ENCODE results near the gene ZNF37A. TPM values are rescaled to one million over a fixed set of nuclear protein-coding genes. Genes with fewer than 3 reads are reported as not detected.
"Not testable (repeated sequence)": the region's sequence is repeated elsewhere in the genome, so short reads cannot be mapped to it uniquely, and the experiment has no call there.

The ZNF37A gene
- total RNA-seq, 2 donors from 2014 or later = 23.8 to 27.8 TPM

- Mint-ChIP-seq H3K36me3 (peaks cover 92% of the 10 kb centered on the region), H3K27ac (no peak overlapping the region), H3K27me3 (no peaks in the 10 kb centered on the region), H3K4me3 (no peak overlapping the region), H3K9me3 (peaks cover 31% of the 10 kb centered on the region), H3K4me1 (ENCODE audit: low read depth in 2 of 2) (peaks cover 0 to 10% of the 10 kb centered on the region in 2 donors)
- ATAC-seq (no peak), DNase-seq (ENCODE audit: low spot score) (no peak)
Measured at GRCh38 chr10:38103756-38104155, 9.6 kb downstream of the ZNF37A start.

GRCh38 chr10:38112159-38112558 lies 18.0 kb downstream of the ZNF37A start:
- DNase-seq (ENCODE audit: low spot score) = no peak
- Mint-ChIP-seq H3K27me3 (no peaks in the 10 kb centered on the region), H3K4me3 (no peak overlapping the region), H3K27ac (no peak overlapping the region), H3K9me3 (peaks cover 39% of the 10 kb centered on the region), H3K4me1 (ENCODE audit: low read depth in 2 of 2) (no peaks in the 10 kb centered on the region), H3K36me3 (peaks cover 81% of the 10 kb centered on the region)
- ATAC-seq = no peak

- Mint-ChIP-seq H3K36me3 (peaks cover 87% of the 10 kb centered on the region), H3K4me1 (ENCODE audit: low read depth in 2 of 2) (no peaks in the 10 kb centered on the region), H3K27me3 (no peaks in the 10 kb centered on the region), H3K9me3 (peaks cover 39% of the 10 kb centered on the region), H3K4me3 (no peak overlapping the region), H3K27ac (no peak overlapping the region)
- DNase-seq (ENCODE audit: low spot score) = no peak
- no peak for ATAC-seq
Measured at GRCh38 chr10:38118072-38118807, 24.1 kb downstream of the ZNF37A start.

- Mint-ChIP-seq H3K4me1 (ENCODE audit: low read depth in 2 of 2) (no peaks in the 10 kb centered on the region), H3K27me3 (no peaks in the 10 kb centered on the region), H3K9me3 (peaks cover 39% of the 10 kb centered on the region), H3K4me3 (no peak overlapping the region), H3K36me3 (peaks cover 87% of the 10 kb centered on the region), H3K27ac (no peak overlapping the region)
- ATAC-seq (no peak), DNase-seq (ENCODE audit: low spot score) (no peak)
Measured at GRCh38 chr10:38119038-38119437, 24.9 kb downstream of the ZNF37A start.

GRCh38 chr10:38127812-38128211 lies 33.7 kb downstream of the ZNF37A start:
- DNase-seq (ENCODE audit: low spot score) = no peak
- peaks cover 78% of the 10 kb centered on the region for H3K36me3 Mint-ChIP-seq
- no peaks in the 10 kb centered on the region for H3K4me1 Mint-ChIP-seq (ENCODE audit: low read depth in 2 of 2)
- peaks cover 44% of the 10 kb centered on the region for H3K9me3 Mint-ChIP-seq
- no peak overlapping the region for H3K27ac Mint-ChIP-seq
- ATAC-seq = no peak
- no peak overlapping the region for H3K4me3 Mint-ChIP-seq
- no peaks in the 10 kb centered on the region for H3K27me3 Mint-ChIP-seq

- H3K27ac Mint-ChIP-seq = no peak overlapping the region
- H3K27me3 Mint-ChIP-seq = no peaks in the 10 kb centered on the region
- H3K9me3 Mint-ChIP-seq = peaks cover 20% of the 10 kb centered on the region
- ATAC-seq = no peak
- H3K36me3 Mint-ChIP-seq = peaks cover 13% of the 10 kb centered on the region
- no peak for DNase-seq (ENCODE audit: low spot score)
- H3K4me3 Mint-ChIP-seq = no peak overlapping the region
- H3K4me1 Mint-ChIP-seq (ENCODE audit: low read depth in 2 of 2) = no peaks in the 10 kb centered on the region
Measured at GRCh38 chr10:38143587-38143986, 49.5 kb downstream of the ZNF37A start.

GRCh38 chr10:38146579-38147333 lies 52.6 kb downstream of the ZNF37A start:
- H3K36me3 Mint-ChIP-seq = no peaks in the 10 kb centered on the region
- ATAC-seq = no peak
- no peaks in the 10 kb centered on the region for H3K4me1 Mint-ChIP-seq (ENCODE audit: low read depth in 2 of 2)
- no peaks in the 10 kb centered on the region for H3K27me3 Mint-ChIP-seq
- H3K27ac Mint-ChIP-seq = no peak overlapping the region
- DNase-seq (ENCODE audit: low spot score) = no peak
- H3K4me3 Mint-ChIP-seq = no peak overlapping the region
- peaks cover 20% of the 10 kb centered on the region for H3K9me3 Mint-ChIP-seq

GRCh38 chr10:38147686-38148085 lies 53.5 kb downstream of the ZNF37A start:
- Mint-ChIP-seq H3K27me3 (no peaks in the 10 kb centered on the region), H3K36me3 (no peaks in the 10 kb centered on the region), H3K4me3 (no peak overlapping the region), H3K27ac (no peak overlapping the region), H3K4me1 (ENCODE audit: low read depth in 2 of 2) (no peaks in the 10 kb centered on the region), H3K9me3 (peaks cover 19% of the 10 kb centered on the region)
- no peak for DNase-seq (ENCODE audit: low spot score)
- no peak for ATAC-seq

- H3K27me3 Mint-ChIP-seq; H3K4me1 Mint-ChIP-seq (ENCODE audit: low read depth in 2 of 2); H3K27ac Mint-ChIP-seq; H3K4me3 Mint-ChIP-seq; DNase-seq (ENCODE audit: low spot score); ATAC-seq; H3K36me3 Mint-ChIP-seq: not testable (repeated sequence)
- peaks cover 21% of the 10 kb centered on the region for H3K9me3 Mint-ChIP-seq
Measured at GRCh38 chr10:38150891-38151463, 56.8 kb downstream of the ZNF37A start.

GRCh38 chr10:38156416-38157269 lies 62.5 kb downstream of the ZNF37A start:
- Mint-ChIP-seq H3K9me3 (peaks cover 15% of the 10 kb centered on the region), H3K27me3 (no peaks in the 10 kb centered on the region), H3K27ac (no peak overlapping the region), H3K4me3 (no peak overlapping the region), H3K4me1 (ENCODE audit: low read depth in 2 of 2) (no peaks in the 10 kb centered on the region), H3K36me3 (peaks cover 9% of the 10 kb centered on the region)
- peak in 1 of 2 donors; percentile 24 for ATAC-seq
- no peak for DNase-seq (ENCODE audit: low spot score)

- Mint-ChIP-seq H3K4me1 (ENCODE audit: low read depth in 2 of 2) (no peaks in the 10 kb centered on the region), H3K36me3 (peaks cover 9% of the 10 kb centered on the region), H3K27me3 (no peaks in the 10 kb centered on the region), H3K4me3 (no peak overlapping the region), H3K27ac (no peak overlapping the region), H3K9me3 (peaks cover 14% of the 10 kb centered on the region)
- ATAC-seq (peak in 1 of 2 donors; percentile 15), DNase-seq (ENCODE audit: low spot score) (no peak)
Measured at GRCh38 chr10:38157270-38157685, 63.1 kb downstream of the ZNF37A start.

- ATAC-seq (no peak), DNase-seq (ENCODE audit: low spot score) (no peak)
- H3K4me1 Mint-ChIP-seq (ENCODE audit: low read depth in 2 of 2) = no peaks in the 10 kb centered on the region
- no peak overlapping the region for H3K4me3 Mint-ChIP-seq
- H3K27ac Mint-ChIP-seq = no peak overlapping the region
- H3K27me3 Mint-ChIP-seq = no peaks in the 10 kb centered on the region
- peaks cover 14% of the 10 kb centered on the region for H3K9me3 Mint-ChIP-seq
- peaks cover 9% of the 10 kb centered on the region for H3K36me3 Mint-ChIP-seq
Measured at GRCh38 chr10:38159004-38159403, 64.9 kb downstream of the ZNF37A start.

- no peak for ATAC-seq
- DNase-seq (ENCODE audit: low spot score) = no peak
- Mint-ChIP-seq H3K27ac (no peak overlapping the region), H3K9me3 (peaks cover 9% of the 10 kb centered on the region), H3K4me3 (no peak overlapping the region), H3K4me1 (ENCODE audit: low read depth in 2 of 2) (no peaks in the 10 kb centered on the region), H3K36me3 (peaks cover 9% of the 10 kb centered on the region), H3K27me3 (no peaks in the 10 kb centered on the region)
Measured at GRCh38 chr10:38163617-38164016, 69.5 kb downstream of the ZNF37A start.
